Measurements from ENCODE around the gene TBC1D24.

The TBC1D24 gene

DNA sequence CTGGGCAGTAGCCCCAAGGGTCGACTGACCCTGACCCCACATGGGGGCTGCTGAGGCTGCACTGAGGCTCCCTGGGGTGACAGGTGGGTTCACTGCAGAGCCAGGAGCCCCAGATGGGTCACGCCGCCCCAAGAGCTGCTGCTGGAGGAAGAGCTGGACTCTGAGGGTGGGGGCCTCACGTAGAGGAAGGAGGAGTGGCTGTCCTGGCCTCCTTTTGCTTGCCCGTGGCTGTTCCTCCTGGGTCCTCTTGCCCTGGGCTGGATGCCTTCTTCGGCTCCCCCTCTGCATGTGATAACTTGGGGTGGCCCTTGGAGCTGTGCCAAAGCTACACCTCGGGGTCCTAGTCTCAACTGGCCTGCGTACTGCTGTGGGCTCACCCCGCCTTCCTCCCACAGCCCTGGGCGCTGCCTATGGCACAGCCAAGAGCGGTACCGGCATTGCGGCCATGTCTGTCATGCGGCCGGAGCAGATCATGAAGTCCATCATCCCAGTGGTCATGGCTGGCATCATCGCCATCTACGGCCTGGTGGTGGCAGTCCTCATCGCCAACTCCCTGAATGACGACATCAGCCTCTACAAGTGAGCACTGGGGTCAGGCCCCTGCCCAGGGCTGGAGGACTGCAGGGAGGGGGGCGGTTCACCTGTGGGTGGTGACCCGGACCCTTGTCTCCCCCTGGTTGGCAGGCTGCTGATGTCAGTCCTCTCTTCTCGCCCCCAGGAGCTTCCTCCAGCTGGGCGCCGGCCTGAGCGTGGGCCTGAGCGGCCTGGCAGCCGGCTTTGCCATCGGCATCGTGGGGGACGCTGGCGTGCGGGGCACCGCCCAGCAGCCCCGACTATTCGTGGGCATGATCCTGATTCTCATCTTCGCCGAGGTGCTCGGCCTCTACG is 44.1 kb downstream of the TBC1D24 start:
- H3K9ac ChIP-seq (ENCODE audit: low read depth, low read length): peak overlapping the region; percentile 35
- no peaks in the 10 kb centered on the region for H3K27me3 ChIP-seq (ENCODE audit: control insufficient read depth, insufficient read depth, low read length)
- H3K4me3 ChIP-seq (ENCODE audit: low read length): no peak overlapping the region
- H3K9me3 ChIP-seq (replicated peaks; ENCODE audit: low read length): no peaks in the 10 kb centered on the region
- H3K4me1 ChIP-seq (ENCODE audit: control insufficient read depth, insufficient read depth, low read length): peaks cover 53% of the 10 kb centered on the region
- H3K4me2 ChIP-seq (ENCODE audit: low read length): peak overlapping the region; percentile 55
- H3K36me3 ChIP-seq (ENCODE audit: insufficient read depth, low read length): peaks cover 31% of the 10 kb centered on the region

DNA sequence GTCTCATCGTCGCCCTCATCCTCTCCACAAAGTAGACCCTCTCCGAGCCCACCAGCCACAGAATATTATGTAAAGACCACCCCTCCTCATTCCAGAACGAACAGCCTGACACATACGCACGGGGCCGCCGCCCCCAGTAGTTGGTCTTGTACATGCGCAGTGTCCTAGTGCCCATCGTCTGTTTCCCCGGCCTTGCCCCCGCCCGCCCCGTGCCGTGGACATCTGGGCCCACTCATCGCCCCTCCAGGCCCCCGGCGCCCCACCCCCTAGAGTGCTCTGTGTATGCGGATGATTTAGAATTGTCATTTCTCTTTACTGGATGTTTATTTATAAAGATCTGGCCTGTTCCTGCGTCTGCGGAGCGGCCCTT is 44.8 kb downstream of the TBC1D24 start:
- no peaks in the 10 kb centered on the region for H3K9me3 ChIP-seq (replicated peaks; ENCODE audit: low read length)
- peak overlapping the region; percentile 35 for H3K9ac ChIP-seq (ENCODE audit: low read depth, low read length)
- peaks cover 53% of the 10 kb centered on the region for H3K4me1 ChIP-seq (ENCODE audit: control insufficient read depth, insufficient read depth, low read length)
- H3K4me3 ChIP-seq (ENCODE audit: low read length): no peak overlapping the region
- H3K36me3 ChIP-seq (ENCODE audit: insufficient read depth, low read length): peaks cover 36% of the 10 kb centered on the region
- H3K27me3 ChIP-seq (ENCODE audit: control insufficient read depth, insufficient read depth, low read length): no peaks in the 10 kb centered on the region
- H3K4me2 ChIP-seq (ENCODE audit: low read length): peak overlapping the region; percentile 55

DNA sequence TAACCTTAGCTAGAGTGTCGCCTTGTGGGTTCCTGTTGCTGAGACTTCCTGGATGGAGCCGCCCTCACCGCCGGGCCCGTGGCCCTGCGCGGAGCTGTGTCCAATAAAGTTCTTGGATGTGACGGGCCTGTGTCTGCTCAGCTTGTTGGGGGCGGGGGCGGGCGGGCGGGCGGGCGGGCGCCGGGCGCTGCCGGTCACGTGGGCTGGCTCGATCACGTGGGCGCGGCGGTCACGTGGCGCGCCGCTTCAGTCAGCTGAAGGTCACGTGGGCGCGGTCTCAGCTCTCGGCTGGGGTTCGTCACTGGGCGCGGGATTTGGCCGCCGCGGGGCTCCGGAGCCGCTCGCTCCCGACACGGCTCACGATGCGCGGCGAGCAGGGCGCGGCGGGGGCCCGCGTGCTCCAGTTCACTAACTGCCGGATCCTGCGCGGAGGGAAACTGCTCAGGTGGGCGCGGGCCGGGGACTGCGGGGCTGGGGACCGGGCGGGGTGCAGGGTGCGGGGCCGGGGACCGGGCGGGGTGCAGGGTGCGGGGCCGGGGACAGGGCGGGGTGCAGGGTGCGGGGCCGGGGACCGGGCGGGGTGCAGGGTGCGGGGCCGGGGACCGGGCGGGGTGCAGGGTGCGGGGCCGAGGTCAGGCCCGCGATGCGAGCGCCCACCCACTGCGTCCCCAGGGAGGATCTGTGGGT is 45.3 kb downstream of the TBC1D24 start, which contains the start of gene AMDHD2:
AMDHD2 (plus strand) TSS at position 275 of the 687 bp plus-strand sequence; CDS start at position 363, 88 bp downstream.
- Histone ChIP-seq H3K36me3 (ENCODE audit: insufficient read depth, low read length) (peaks cover 33% of the 10 kb centered on the region), H3K4me1 (ENCODE audit: control insufficient read depth, insufficient read depth, low read length) (peaks cover 52% of the 10 kb centered on the region), H3K9me3 (replicated peaks; ENCODE audit: low read length) (no peaks in the 10 kb centered on the region), H3K9ac (ENCODE audit: low read depth, low read length) (peak within 1 kb of the TSS; percentile 84), H3K4me3 (ENCODE audit: low read length) (peak within 1 kb of the TSS; percentile 84), H3K27me3 (ENCODE audit: control insufficient read depth, insufficient read depth, low read length) (no peaks in the 10 kb centered on the region), H3K4me2 (ENCODE audit: low read length) (peak within 1 kb of the TSS; percentile 98)

DNA sequence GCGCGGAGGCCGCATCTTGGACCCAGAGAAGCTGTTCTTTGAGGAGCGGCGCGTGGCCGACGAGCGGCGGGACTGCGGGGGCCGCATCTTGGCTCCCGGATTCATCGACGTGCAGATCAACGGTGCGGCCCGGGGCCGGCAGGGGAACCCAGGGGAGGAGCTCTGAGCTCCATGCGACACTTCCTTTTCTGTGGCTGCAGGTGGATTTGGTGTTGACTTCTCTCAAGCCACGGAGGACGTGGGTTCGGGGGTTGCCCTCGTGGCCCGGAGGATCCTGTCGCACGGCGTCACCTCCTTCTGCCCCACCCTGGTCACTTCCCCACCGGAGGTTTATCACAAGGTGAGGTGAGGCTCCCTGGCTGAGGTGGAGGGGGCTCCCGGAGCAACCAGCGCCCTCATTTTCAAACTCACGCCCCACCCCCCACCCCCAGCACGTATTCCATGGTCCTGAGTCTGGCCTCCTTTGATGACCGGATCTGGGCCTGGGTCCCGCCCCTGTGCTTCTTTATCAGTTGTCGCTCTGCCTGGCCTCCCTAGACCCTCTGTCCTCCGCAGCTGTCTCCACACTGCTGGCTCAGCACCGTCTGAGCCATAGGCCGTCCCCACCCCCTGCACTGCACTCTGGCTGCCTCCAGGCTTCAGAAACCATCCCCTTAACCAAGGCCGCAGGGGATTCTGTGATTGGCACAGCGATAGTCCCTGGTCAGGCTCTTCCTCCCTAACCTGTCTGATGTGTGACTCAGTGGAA is 46.0 kb downstream of the TBC1D24 start:
- Histone ChIP-seq H3K36me3 (ENCODE audit: insufficient read depth, low read length) (peaks cover 36% of the 10 kb centered on the region), H3K9me3 (replicated peaks; ENCODE audit: low read length) (no peaks in the 10 kb centered on the region), H3K9ac (ENCODE audit: low read depth, low read length) (peak overlapping the region; percentile 84), H3K4me3 (ENCODE audit: low read length) (peak overlapping the region; percentile 84), H3K27me3 (ENCODE audit: control insufficient read depth, insufficient read depth, low read length) (no peaks in the 10 kb centered on the region), H3K4me1 (ENCODE audit: control insufficient read depth, insufficient read depth, low read length) (peaks cover 45% of the 10 kb centered on the region), H3K4me2 (ENCODE audit: low read length) (peak overlapping the region; percentile 98)

DNA sequence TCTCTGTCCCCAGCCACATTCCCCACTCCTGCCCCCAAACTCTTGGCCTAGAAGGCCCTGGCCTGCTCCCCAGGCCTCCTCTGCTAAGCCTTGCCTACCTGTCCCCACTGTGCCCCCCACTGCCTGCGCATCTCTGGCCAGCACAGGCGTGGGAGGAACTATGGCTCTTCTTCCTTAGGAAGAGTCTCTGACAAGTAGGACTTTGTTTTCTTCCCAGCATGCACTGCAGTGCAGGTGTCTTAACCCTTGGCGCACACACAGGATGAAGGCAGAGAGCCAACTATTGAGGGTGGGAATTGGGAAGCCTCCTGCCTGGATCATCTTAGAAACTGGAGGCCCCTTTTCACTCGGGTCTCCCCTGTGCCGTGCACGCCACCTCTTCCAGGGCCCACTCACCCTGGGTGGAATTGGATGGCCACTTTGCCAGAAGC is 48.9 kb downstream of the TBC1D24 start:
- Histone ChIP-seq H3K4me2 (ENCODE audit: low read length) (no peak overlapping the region), H3K36me3 (ENCODE audit: insufficient read depth, low read length) (peaks cover 53% of the 10 kb centered on the region)

DNA sequence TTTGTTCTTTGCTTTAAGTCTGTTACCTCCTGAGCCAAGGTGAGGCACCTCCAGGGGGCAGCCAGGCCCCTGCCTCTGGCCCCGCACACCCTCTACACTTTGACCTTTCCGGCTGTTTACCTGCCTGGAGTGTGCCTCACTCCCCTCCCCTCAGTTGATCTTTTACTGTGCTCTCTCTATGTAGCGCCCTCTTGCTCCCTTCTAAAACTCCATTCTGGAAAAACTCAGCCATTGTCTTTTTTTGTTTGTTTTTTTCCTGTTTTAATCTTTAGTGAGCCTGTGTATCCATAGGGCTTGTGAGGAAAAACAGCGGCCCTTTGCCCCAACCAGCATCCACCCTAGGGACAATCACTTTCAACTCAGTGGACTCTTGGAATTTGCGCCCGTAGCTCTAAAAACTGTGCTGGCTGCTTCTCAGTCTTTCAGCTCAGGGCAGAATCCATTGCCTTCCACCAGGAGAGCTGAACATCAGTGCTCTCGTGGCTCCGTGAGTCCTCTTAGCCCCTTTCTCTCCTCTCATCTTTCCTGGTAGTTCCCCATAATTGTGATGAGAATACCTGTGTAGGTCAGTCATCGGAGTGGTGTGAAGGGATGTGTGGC is 49.5 kb downstream of the TBC1D24 start:
- Histone ChIP-seq H3K4me1 (ENCODE audit: control insufficient read depth, insufficient read depth, low read length) (peaks cover 10% of the 10 kb centered on the region), H3K9ac (ENCODE audit: low read depth, low read length) (no peak overlapping the region), H3K27me3 (ENCODE audit: control insufficient read depth, insufficient read depth, low read length) (no peaks in the 10 kb centered on the region), H3K9me3 (replicated peaks; ENCODE audit: low read length) (no peaks in the 10 kb centered on the region), H3K4me2 (ENCODE audit: low read length) (no peak overlapping the region), H3K4me3 (ENCODE audit: low read length) (no peak overlapping the region), H3K36me3 (ENCODE audit: insufficient read depth, low read length) (peaks cover 55% of the 10 kb centered on the region)

More for the DNA sequence above, 48.9 kb downstream of the TBC1D24 start:
- H3K9ac ChIP-seq (ENCODE audit: low read depth, low read length): no peak overlapping the region
- H3K4me1 ChIP-seq (ENCODE audit: control insufficient read depth, insufficient read depth, low read length): peaks cover 16% of the 10 kb centered on the region
- no peaks in the 10 kb centered on the region for H3K9me3 ChIP-seq (replicated peaks; ENCODE audit: low read length)
- H3K27me3 ChIP-seq (ENCODE audit: control insufficient read depth, insufficient read depth, low read length): no peaks in the 10 kb centered on the region
- H3K4me3 ChIP-seq (ENCODE audit: low read length): no peak overlapping the region

DNA sequence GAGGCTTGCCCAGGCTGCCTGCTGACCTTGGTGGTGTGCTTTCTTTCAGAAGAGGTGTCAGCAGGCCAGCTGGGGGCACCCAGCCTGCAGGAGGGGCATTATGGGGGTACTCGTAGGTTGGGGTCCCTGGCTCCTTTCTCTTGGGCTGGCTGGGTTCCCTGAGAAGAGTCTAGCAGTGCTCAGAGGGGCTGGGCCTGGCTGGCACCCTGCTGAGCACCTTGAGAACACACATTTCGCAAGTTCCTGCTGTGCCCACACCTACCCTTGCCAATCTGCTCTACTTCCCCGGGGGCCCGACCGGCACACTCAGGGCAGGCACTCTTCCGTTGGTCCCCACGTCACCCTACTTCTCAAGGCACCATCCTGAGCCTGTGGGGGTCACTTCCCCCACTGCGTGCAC is 51.2 kb downstream of the TBC1D24 start:
- no peaks in the 10 kb centered on the region for H3K27me3 ChIP-seq (ENCODE audit: control insufficient read depth, insufficient read depth, low read length)
- H3K4me3 ChIP-seq (ENCODE audit: low read length): no peak overlapping the region

DNA sequence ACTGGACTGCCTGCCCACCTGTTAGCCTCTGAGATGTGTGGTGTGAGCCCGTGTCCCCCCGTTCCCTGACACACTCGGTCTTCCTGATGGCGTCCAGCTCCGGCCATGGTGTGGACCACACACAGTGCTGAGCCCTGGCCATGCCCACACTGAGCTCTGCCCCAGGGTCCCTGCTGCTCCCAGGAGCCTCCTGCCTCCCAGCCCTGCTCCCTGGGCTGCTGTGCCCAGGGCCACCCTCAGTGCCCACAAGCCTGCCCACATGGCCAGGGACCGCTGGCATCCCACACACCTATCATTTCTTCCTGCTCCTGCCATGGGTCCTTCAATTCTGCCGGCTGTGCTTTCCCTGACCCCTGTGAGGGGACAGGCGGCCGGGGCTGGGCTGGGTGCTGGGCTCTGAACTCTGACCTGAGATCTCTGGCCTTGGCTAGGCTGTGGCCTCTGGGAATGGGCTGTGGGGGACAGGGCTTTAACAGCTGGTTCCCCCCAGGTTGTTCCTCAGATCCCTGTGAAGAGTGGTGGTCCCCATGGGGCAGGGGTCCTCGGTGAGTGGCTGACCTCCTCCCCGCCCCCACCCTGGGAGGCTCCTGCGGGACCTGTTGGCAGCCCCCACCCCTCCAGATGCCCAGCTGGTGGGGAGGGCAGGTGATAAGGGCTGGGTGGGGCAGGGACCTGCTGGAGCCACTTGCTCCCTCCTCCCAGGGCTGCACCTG is 52.3 kb downstream of the TBC1D24 start:
- H3K36me3 ChIP-seq (ENCODE audit: insufficient read depth, low read length): peaks cover 57% of the 10 kb centered on the region
- H3K4me1 ChIP-seq (ENCODE audit: control insufficient read depth, insufficient read depth, low read length): peaks cover 9% of the 10 kb centered on the region
- no peak overlapping the region for H3K4me3 ChIP-seq (ENCODE audit: low read length)
- no peak overlapping the region for H3K4me2 ChIP-seq (ENCODE audit: low read length)
- H3K9me3 ChIP-seq (replicated peaks; ENCODE audit: low read length): no peaks in the 10 kb centered on the region
- H3K27me3 ChIP-seq (ENCODE audit: control insufficient read depth, insufficient read depth, low read length): no peaks in the 10 kb centered on the region
- H3K9ac ChIP-seq (ENCODE audit: low read depth, low read length): no peak overlapping the region

More for the DNA sequence above, 51.2 kb downstream of the TBC1D24 start:
- Histone ChIP-seq H3K4me1 (ENCODE audit: control insufficient read depth, insufficient read depth, low read length) (peaks cover 6% of the 10 kb centered on the region), H3K9me3 (replicated peaks; ENCODE audit: low read length) (no peaks in the 10 kb centered on the region), H3K36me3 (ENCODE audit: insufficient read depth, low read length) (peaks cover 64% of the 10 kb centered on the region), H3K4me2 (ENCODE audit: low read length) (no peak overlapping the region), H3K9ac (ENCODE audit: low read depth, low read length) (no peak overlapping the region)

DNA sequence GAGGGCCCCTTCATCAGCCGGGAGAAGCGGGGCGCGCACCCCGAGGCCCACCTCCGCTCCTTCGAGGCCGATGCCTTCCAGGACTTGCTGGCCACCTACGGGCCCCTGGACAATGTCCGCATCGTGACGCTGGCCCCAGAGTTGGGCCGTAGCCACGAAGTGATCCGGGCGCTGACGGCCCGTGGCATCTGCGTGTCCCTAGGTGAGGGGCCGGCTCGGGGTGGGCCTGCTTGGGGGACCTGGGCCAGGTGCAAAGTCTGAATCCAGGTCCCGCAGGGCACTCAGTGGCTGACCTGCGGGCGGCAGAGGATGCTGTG is 52.8 kb downstream of the TBC1D24 start:
- H3K9me3 ChIP-seq (replicated peaks; ENCODE audit: low read length): no peaks in the 10 kb centered on the region
- H3K27me3 ChIP-seq (ENCODE audit: control insufficient read depth, insufficient read depth, low read length): no peaks in the 10 kb centered on the region
- H3K4me1 ChIP-seq (ENCODE audit: control insufficient read depth, insufficient read depth, low read length): peaks cover 14% of the 10 kb centered on the region
- H3K4me3 ChIP-seq (ENCODE audit: low read length): no peak overlapping the region
- no peak overlapping the region for H3K9ac ChIP-seq (ENCODE audit: low read depth, low read length)
- H3K4me2 ChIP-seq (ENCODE audit: low read length): no peak overlapping the region
- peaks cover 57% of the 10 kb centered on the region for H3K36me3 ChIP-seq (ENCODE audit: insufficient read depth, low read length)

DNA sequence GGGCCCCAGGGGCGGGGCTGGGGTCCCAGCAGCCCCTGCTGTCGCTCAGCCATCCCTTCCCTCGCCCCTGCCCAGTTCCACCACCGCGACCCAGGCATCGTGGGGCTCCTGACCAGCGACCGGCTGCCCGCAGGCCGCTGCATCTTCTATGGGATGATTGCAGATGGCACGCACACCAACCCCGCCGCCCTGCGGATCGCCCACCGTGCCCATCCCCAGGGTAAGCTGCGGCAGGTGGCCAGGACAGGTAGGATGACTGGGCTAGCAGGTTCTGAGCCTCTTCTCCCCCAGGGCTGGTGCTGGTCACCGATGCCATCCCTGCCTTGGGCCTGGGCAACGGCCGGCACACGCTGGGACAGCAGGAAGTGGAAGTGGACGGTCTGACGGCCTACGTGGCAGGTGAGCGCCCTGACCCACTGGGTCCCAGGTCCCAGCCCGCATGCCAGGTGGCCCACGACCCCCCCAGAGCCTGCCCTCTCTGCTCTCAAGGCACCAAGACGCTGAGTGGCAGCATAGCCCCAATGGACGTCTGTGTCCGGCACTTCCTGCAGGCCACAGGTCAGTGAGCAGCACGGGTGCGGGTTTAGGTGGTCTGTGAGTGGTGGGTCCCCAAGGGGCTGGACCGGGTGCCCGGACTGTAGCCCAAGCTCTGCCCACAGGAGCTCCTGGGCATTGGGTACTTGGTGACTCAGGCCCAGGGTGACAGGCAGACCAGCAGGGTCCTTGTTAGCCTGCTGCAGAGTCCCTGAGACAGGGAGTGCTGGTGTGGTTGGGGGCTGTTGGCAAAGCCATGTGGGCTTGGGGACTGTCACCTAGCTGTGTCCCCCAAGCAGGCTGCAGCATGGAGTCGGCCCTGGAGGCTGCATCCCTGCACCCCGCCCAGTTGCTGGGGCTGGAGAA is 53.5 kb downstream of the TBC1D24 start:
- no peak overlapping the region for H3K9ac ChIP-seq (ENCODE audit: low read depth, low read length)
- peaks cover 53% of the 10 kb centered on the region for H3K36me3 ChIP-seq (ENCODE audit: insufficient read depth, low read length)
- no peak overlapping the region for H3K4me3 ChIP-seq (ENCODE audit: low read length)
- peaks cover 17% of the 10 kb centered on the region for H3K4me1 ChIP-seq (ENCODE audit: control insufficient read depth, insufficient read depth, low read length)
- H3K4me2 ChIP-seq (ENCODE audit: low read length): no peak overlapping the region
- no peaks in the 10 kb centered on the region for H3K9me3 ChIP-seq (replicated peaks; ENCODE audit: low read length)
- H3K27me3 ChIP-seq (ENCODE audit: control insufficient read depth, insufficient read depth, low read length): no peaks in the 10 kb centered on the region

Measured in skeletal muscle satellite cell (primary cell).